Body of pancreas (tissue), 4 donors: ENCODE data around the gene GNB3. TPM values are rescaled to one million over a fixed set of nuclear protein-coding genes. Genes with fewer than 3 reads are reported as not detected.

Experiments
- ATAC-seq: fragments of 150-250 bp; one replicate; pipeline ENCODE4 v1.9.1; 2016
- DNase-seq, 4 donors: peaks; one replicate each; pipeline ENCODE4 v3.0.0-alpha.2; 2019
- H3K27ac ChIP-seq, 4 donors: fragments of 200-600 bp; sonication (generic); 1 replicate in 3 of 4; 2 replicates in 1 of 4; pipeline versions ENCODE4 v1.5.1 to v1.6.1; 2016 to 2019; ENCODE audit warnings: mild to moderate bottlenecking in 1 of 4, mixed read lengths in 1 of 4, moderate library complexity in 1 of 4
- H3K27me3 ChIP-seq, 2 donors: fragments of 200-600 bp; sonication (generic); one replicate each; pipeline ENCODE4 v1.6.0; 2016; ENCODE audit warnings: mild to moderate bottlenecking in 1 of 2
- H3K36me3 ChIP-seq, 2 donors: fragments of 200-600 bp; sonication (generic); replicated peaks in 1 of 2; 2 replicates each; pipeline ENCODE4 v1.5.1; 2016; ENCODE audit warnings: low read depth in 2 of 2; ENCODE audit not compliant: insufficient read depth in 1 of 2
- H3K4me1 ChIP-seq: fragments of 200-600 bp; sonication (generic); one replicate; pipeline ENCODE4 v1.6.0; 2016
- H3K4me3 ChIP-seq, 2 donors: fragments of 200-600 bp; sonication (generic); 1 replicate in 1 of 2; 2 replicates in 1 of 2; pipeline ENCODE4 v1.5.1; 2016 to 2019
- H3K9me3 ChIP-seq, 3 donors: fragments of 200-600 bp; sonication (generic); 1 replicate in 2 of 3; 2 replicates in 1 of 3; pipeline ENCODE4 v1.5.1; 2016
- POLR2A ChIP-seq, 3 donors: fragments of 450-650 bp; IDR thresholded peaks; one replicate each; pipeline ENCODE4 v1.6.1; 2016; ENCODE audit warnings: antibody characterized with exemption in 3 of 3, mild to moderate bottlenecking in 2 of 3
- WGBS, 2 donors: methylation state at CpG; one replicate each; pipeline ENCODE4 v1.1.5; 2017; 5-methylcytosine and 5-hydroxymethylcytosine counted together
- intact Hi-C: fragments of 100-400 bp; cut with DNase I; formaldehyde crosslinking; loops from one replicate; pipeline ENCODE4 v1.15.1; 2023
- total RNA-seq, 2 donors: library from RNA; depleted of rRNA; stranded (reverse); fragments of >200 nt; gene quantifications; one replicate each; pipeline ENCODE4 v1.1.0, GENCODE V29; 2016
- TF ChIP-seq, protein P1 (sequence below), 7 experiments: fragments of 450-650 bp in 4 of 7; fragments of 200-600 bp in 3 of 7; sonication (generic) in 3 of 7; IDR thresholded peaks; one replicate each; pipeline ENCODE4 v1.5.1; 2016 to 2019; ENCODE audit warnings: antibody characterized with exemption in 7 of 7

Gene GNB3
- total RNA-seq, 2 donors from 2014 or later, result 0.33 to 0.52 TPM

DNA sequence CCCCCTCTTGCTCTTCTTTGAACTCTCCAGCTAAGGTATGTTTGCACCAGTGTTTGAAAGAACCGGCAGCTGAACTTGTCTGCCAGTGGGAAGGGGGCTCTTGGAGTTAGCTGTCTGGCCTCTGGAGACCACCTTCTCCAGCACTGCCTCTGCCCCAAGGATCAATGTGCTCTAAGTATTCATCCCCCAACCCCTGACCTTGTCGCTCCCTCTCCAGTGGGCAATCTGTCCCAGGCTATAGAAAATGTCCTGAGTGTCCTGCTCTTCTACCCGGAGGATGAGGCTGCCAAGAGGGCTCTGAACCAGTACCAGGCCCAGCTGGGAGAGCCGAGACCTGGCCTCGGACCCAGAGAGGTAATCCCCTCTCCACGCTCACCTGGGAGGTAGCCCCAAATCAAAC lies 9.7 kb upstream of the GNB3 start:
- TF ChIP-seq, protein P1, sequence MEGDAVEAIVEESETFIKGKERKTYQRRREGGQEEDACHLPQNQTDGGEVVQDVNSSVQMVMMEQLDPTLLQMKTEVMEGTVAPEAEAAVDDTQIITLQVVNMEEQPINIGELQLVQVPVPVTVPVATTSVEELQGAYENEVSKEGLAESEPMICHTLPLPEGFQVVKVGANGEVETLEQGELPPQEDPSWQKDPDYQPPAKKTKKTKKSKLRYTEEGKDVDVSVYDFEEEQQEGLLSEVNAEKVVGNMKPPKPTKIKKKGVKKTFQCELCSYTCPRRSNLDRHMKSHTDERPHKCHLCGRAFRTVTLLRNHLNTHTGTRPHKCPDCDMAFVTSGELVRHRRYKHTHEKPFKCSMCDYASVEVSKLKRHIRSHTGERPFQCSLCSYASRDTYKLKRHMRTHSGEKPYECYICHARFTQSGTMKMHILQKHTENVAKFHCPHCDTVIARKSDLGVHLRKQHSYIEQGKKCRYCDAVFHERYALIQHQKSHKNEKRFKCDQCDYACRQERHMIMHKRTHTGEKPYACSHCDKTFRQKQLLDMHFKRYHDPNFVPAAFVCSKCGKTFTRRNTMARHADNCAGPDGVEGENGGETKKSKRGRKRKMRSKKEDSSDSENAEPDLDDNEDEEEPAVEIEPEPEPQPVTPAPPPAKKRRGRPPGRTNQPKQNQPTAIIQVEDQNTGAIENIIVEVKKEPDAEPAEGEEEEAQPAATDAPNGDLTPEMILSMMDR (IDR thresholded peaks at IDR 0.05), result no peak
- TF ChIP-seq POLR2A (IDR thresholded peaks at IDR 0.05), result no peak
- H3K4me3 ChIP-seq, result no peak overlapping the region
- no peak overlapping the region for H3K27ac ChIP-seq
- H3K4me1 ChIP-seq, result peaks cover 30% of the 10 kb centered on the region
- H3K36me3 ChIP-seq, result no peaks in the 10 kb centered on the region
- H3K27me3 ChIP-seq, result no peaks in the 10 kb centered on the region
- no peaks in the 10 kb centered on the region for H3K9me3 ChIP-seq
- DNase-seq (no peak), ATAC-seq (no peak)
- WGBS, 2 donors, result 77 to 87% methylated on average over 6 of the region's 6 CpGs
- intact Hi-C loops, result no loop called here

- Histone ChIP-seq H3K27me3 (no peaks in the 10 kb centered on the region), H3K36me3 (no peaks in the 10 kb centered on the region), H3K4me1 (peaks cover 30% of the 10 kb centered on the region), H3K27ac (no peak overlapping the region), H3K9me3 (no peaks in the 10 kb centered on the region), H3K4me3 (no peak overlapping the region)
- no peak for TF ChIP-seq POLR2A (IDR thresholded peaks at IDR 0.05)
- TF ChIP-seq, protein P1 (IDR thresholded peaks at IDR 0.05), result no peak
- WGBS, 2 donors, result 83 to 86% methylated on average over 12 of the region's 12 CpGs
- intact Hi-C loops, result no loop called here
- no peak for ATAC-seq
- DNase-seq, result no peak
These were observed 9.2 kb upstream of the GNB3 start for GRCh38 chr12:6831450-6831995.

GRCh38 chr12:6832125-6832524 lies 8.6 kb upstream of the GNB3 start:
- no peak for TF ChIP-seq POLR2A (IDR thresholded peaks at IDR 0.05)
- TF ChIP-seq, protein P1 (IDR thresholded peaks at IDR 0.05), result no peak
- whole genome bisulfite sequencing, 2 donors, result 92 to 93% methylated on average over 4 of the region's 4 CpGs
- Histone ChIP-seq H3K27ac (no peak overlapping the region), H3K9me3 (no peaks in the 10 kb centered on the region), H3K27me3 (no peaks in the 10 kb centered on the region), H3K36me3 (no peaks in the 10 kb centered on the region), H3K4me1 (peaks cover 25% of the 10 kb centered on the region), H3K4me3 (no peak overlapping the region)
- ATAC-seq (no peak), DNase-seq (no peak)
- intact Hi-C loops, result no loop called here

DNA sequence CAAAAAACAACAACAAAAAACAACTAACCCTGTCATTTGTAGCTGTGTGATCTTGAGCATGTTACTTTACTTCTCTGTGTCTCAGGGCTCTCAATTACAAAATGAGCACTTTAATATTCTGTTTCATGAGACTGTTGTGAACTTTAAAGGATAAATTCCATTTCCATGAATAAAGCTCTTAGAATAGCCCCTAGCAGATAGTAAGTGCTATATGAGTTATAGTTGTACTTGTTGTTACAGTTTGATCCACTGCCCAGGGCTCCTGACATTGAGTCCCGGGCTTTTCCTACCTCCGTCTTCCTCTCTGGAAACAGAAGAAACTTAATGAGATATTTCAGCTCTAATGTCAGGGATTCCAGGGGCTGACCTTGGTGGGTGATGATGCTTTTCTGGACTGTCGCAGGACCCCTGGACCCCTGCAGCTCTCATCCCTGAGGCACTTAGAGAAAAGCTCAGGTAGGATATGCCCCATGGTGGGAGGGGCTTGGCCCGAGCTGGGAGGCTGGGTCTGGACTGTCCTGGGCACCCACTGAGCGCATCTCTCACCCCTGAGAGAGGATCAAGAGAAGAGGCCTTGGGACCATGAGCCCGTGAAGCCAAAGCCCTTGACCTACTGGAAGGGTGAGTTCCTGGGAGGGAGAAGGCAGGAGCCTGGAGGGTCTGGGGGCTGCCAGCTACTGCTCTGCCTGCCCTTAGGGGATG lies 7.4 kb upstream of the GNB3 start:
- DNase-seq (no peak), ATAC-seq (no peak)
- TF ChIP-seq POLR2A (IDR thresholded peaks at IDR 0.05), result no peak
- TF ChIP-seq, protein P1 (IDR thresholded peaks at IDR 0.05), result no peak
- 79 to 88% methylated on average over 4 to 6 of the region's 6 CpGs for WGBS, 2 donors
- Histone ChIP-seq H3K4me1 (peaks cover 18% of the 10 kb centered on the region), H3K4me3 (no peak overlapping the region), H3K27ac (no peak overlapping the region), H3K27me3 (no peaks in the 10 kb centered on the region), H3K9me3 (no peaks in the 10 kb centered on the region), H3K36me3 (no peaks in the 10 kb centered on the region)
- intact Hi-C loops, result no loop called here

DNA sequence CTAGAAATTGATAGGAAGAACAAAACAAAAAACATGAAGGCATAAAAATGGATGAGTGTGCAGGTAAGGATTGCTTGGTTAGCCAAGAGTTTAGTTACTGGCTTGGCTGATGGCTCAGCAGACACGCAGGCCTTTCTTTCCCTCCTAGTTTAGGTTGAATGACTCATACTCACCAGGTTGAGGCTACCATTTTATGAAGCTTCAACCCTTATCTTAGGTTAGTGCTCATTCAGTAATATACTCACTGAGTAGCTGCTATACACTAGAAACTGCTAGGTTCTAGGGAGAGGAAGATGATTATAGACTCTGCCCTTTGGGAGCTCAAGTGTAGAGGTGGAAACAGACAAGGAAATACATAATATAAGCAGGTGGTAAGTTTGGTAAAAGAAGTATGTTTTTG lies 6.5 kb upstream of the GNB3 start:
- TF ChIP-seq, protein P1 (IDR thresholded peaks at IDR 0.05), result no peak
- no peak for TF ChIP-seq POLR2A (IDR thresholded peaks at IDR 0.05)
- peaks cover 11% of the 10 kb centered on the region for H3K4me1 ChIP-seq
- intact Hi-C loops, result no loop called here
- no peaks in the 10 kb centered on the region for H3K36me3 ChIP-seq
- no peak overlapping the region for H3K27ac ChIP-seq
- H3K9me3 ChIP-seq, result no peaks in the 10 kb centered on the region
- no peaks in the 10 kb centered on the region for H3K27me3 ChIP-seq
- 75 to 84% methylated on average over 1 of the region's 1 CpG for WGBS, 2 donors
- H3K4me3 ChIP-seq, result no peak overlapping the region
- ATAC-seq (no peak), DNase-seq (no peak)
